Karpas-422 (cell line): ENCODE measurements around the gene ITLN1. TPM values are rescaled to one million over a fixed set of nuclear protein-coding genes. Genes with fewer than 3 reads are reported as not detected.
"Not testable (repeated sequence)": the region's sequence is repeated elsewhere in the genome, so short reads cannot be mapped to it uniquely, and the experiment has no call there.

ENCODE experiments used
- DNase-seq: peaks from one replicate; pipeline ENCODE4 v3.0.0-alpha.2; 2015
- H2AFZ ChIP-seq: fragments of 200-600 bp; sonication (generic); 2 replicates; pipeline ENCODE4 v1.6.1; 2014; ENCODE audit warnings: antibody characterized with exemption, low read length, mixed read lengths
- H3K27ac ChIP-seq: fragments of 200-600 bp; sonication (generic); 2 replicates; pipeline ENCODE4 v1.5.1; 2014; ENCODE audit warnings: mild to moderate bottlenecking, low read length, moderate library complexity
- H3K27me3 ChIP-seq: fragments of 200-600 bp; sonication (generic); 2 replicates; pipeline ENCODE4 v1.6.1; 2014; ENCODE audit warnings: low read length, mixed read lengths
- H3K36me3 ChIP-seq: fragments of 200-600 bp; sonication (generic); 2 replicates; pipeline ENCODE4 v1.6.1; 2014; ENCODE audit warnings: low read length, mixed read lengths; ENCODE audit not compliant: insufficient read depth
- H3K4me1 ChIP-seq: fragments of 200-600 bp; sonication (generic); 2 replicates; pipeline ENCODE4 v1.6.1; 2014; ENCODE audit warnings: mild to moderate bottlenecking, low read length, mixed read lengths
- H3K4me2 ChIP-seq: fragments of 200-600 bp; sonication (generic); 2 replicates; pipeline ENCODE4 v1.6.1; 2014; ENCODE audit warnings: low read length, low read depth, mild to moderate bottlenecking; ENCODE audit not compliant: poor library complexity, severe bottlenecking
- H3K4me3 ChIP-seq: fragments of 200-600 bp; sonication (generic); 2 replicates; pipeline ENCODE4 v1.5.1; 2014; ENCODE audit warnings: mild to moderate bottlenecking, antibody characterized with exemption, low read length, mixed read lengths
- H3K79me2 ChIP-seq: fragments of 200-600 bp; sonication (generic); 2 replicates; pipeline ENCODE4 v1.6.1; 2014; ENCODE audit warnings: mild to moderate bottlenecking, low read length, mixed read lengths
- H3K9ac ChIP-seq: fragments of 200-600 bp; sonication (generic); 2 replicates; pipeline ENCODE4 v1.6.0; 2014; ENCODE audit warnings: low read length
- H3K9me2 ChIP-seq: fragments of 200-600 bp; sonication (generic), shearing (Covaris generic); replicated peaks from 2 replicates; pipeline ENCODE4 v1.6.0; 2014; ENCODE audit warnings: mild to moderate bottlenecking, low read length, moderate library complexity; ENCODE audit not compliant: insufficient read depth
- H3K9me3 ChIP-seq: fragments of 300-700, 200-600 bp; sonication (generic); 2 replicates; pipeline ENCODE4 v1.6.1; 2014; ENCODE audit warnings: low read length, mixed read lengths
- H4K20me1 ChIP-seq: fragments of 200-600 bp; sonication (generic); 2 replicates; pipeline ENCODE4 v1.6.1; 2014; ENCODE audit warnings: mild to moderate bottlenecking, antibody characterized with exemption, low read length, low read depth; ENCODE audit not compliant: insufficient read depth
- total RNA-seq: library from RNA; depleted of rRNA; stranded (reverse); fragments of >200 nt; shearing (Covaris generic); gene quantifications from 2 replicates; pipeline ENCODE4 v1.2.3, GENCODE V29; 2014; ENCODE audit warnings: low replicate concordance

The ITLN1 gene
- total RNA-seq, 1 experiment from 2014 or later = not detected

GRCh38 chr1:160879056-160879455 lies 5.9 kb downstream of the ITLN1 start:
- no peaks in the 10 kb centered on the region for H3K27me3 ChIP-seq
- H3K4me1 ChIP-seq = no peaks in the 10 kb centered on the region
- H4K20me1 ChIP-seq = no peaks in the 10 kb centered on the region
- H3K27ac ChIP-seq = no peak overlapping the region
- no peak overlapping the region for H3K9ac ChIP-seq
- no peak for DNase-seq
- no peaks in the 10 kb centered on the region for H3K36me3 ChIP-seq
- no peaks in the 10 kb centered on the region for H3K79me2 ChIP-seq
- no peak overlapping the region for H3K4me3 ChIP-seq
- H3K4me2 ChIP-seq = no peak overlapping the region
- no peaks in the 10 kb centered on the region for H3K9me2 ChIP-seq
- no peak overlapping the region for H2AFZ ChIP-seq
- no peaks in the 10 kb centered on the region for H3K9me3 ChIP-seq

- H3K27ac ChIP-seq = no peak overlapping the region
- H3K9me2 ChIP-seq = no peaks in the 10 kb centered on the region
- H2AFZ ChIP-seq = no peak overlapping the region
- H3K4me3 ChIP-seq = no peak overlapping the region
- H3K9ac ChIP-seq = no peak overlapping the region
- DNase-seq = peak; percentile 50
- H3K27me3 ChIP-seq = no peaks in the 10 kb centered on the region
- no peaks in the 10 kb centered on the region for H4K20me1 ChIP-seq
- H3K4me1 ChIP-seq = no peaks in the 10 kb centered on the region
- H3K9me3 ChIP-seq = no peaks in the 10 kb centered on the region
- H3K36me3 ChIP-seq = no peaks in the 10 kb centered on the region
- H3K4me2 ChIP-seq = no peak overlapping the region
- no peaks in the 10 kb centered on the region for H3K79me2 ChIP-seq
Measured at GRCh38 chr1:160877221-160877620, 7.8 kb downstream of the ITLN1 start.

GRCh38 chr1:160876311-160876710 lies 8.7 kb downstream of the ITLN1 start:
- Histone ChIP-seq H2AFZ (no peak overlapping the region), H3K4me2 (no peak overlapping the region), H4K20me1 (no peaks in the 10 kb centered on the region), H3K9me3 (no peaks in the 10 kb centered on the region), H3K79me2 (no peaks in the 10 kb centered on the region), H3K36me3 (no peaks in the 10 kb centered on the region), H3K27ac (no peak overlapping the region), H3K4me3 (no peak overlapping the region), H3K4me1 (no peaks in the 10 kb centered on the region), H3K9ac (no peak overlapping the region), H3K27me3 (no peaks in the 10 kb centered on the region), H3K9me2 (no peaks in the 10 kb centered on the region)
- DNase-seq = no peak

- not testable (repeated sequence) for H3K9me2 ChIP-seq, H3K27me3 ChIP-seq, H3K4me2 ChIP-seq, DNase-seq, H3K79me2 ChIP-seq, H4K20me1 ChIP-seq, H3K9ac ChIP-seq, H3K4me1 ChIP-seq, H3K9me3 ChIP-seq, H3K4me3 ChIP-seq, H3K27ac ChIP-seq, H2AFZ ChIP-seq, H3K36me3 ChIP-seq
Measured at GRCh38 chr1:160875591-160875990, 9.4 kb downstream of the ITLN1 start.

- H2AFZ ChIP-seq = no peak overlapping the region
- no peaks in the 10 kb centered on the region for H3K9me2 ChIP-seq
- H3K4me1 ChIP-seq = no peaks in the 10 kb centered on the region
- no peaks in the 10 kb centered on the region for H4K20me1 ChIP-seq
- no peak for DNase-seq
- H3K4me3 ChIP-seq = no peak overlapping the region
- no peaks in the 10 kb centered on the region for H3K36me3 ChIP-seq
- H3K4me2 ChIP-seq = no peak overlapping the region
- no peak overlapping the region for H3K9ac ChIP-seq
- no peak overlapping the region for H3K27ac ChIP-seq
- H3K27me3 ChIP-seq = no peaks in the 10 kb centered on the region
- H3K9me3 ChIP-seq = no peaks in the 10 kb centered on the region
- H3K79me2 ChIP-seq = no peaks in the 10 kb centered on the region
Measured at GRCh38 chr1:160874935-160875334, 10.0 kb downstream of the ITLN1 start.

GRCh38 chr1:160868141-160868540 lies 16.8 kb downstream of the ITLN1 start:
- no peaks in the 10 kb centered on the region for H3K9me2 ChIP-seq
- no peak overlapping the region for H3K27ac ChIP-seq
- H3K4me1 ChIP-seq = no peaks in the 10 kb centered on the region
- no peaks in the 10 kb centered on the region for H3K9me3 ChIP-seq
- H3K4me3 ChIP-seq = no peak overlapping the region
- H4K20me1 ChIP-seq = no peaks in the 10 kb centered on the region
- no peak overlapping the region for H3K9ac ChIP-seq
- H2AFZ ChIP-seq = no peak overlapping the region
- H3K79me2 ChIP-seq = no peaks in the 10 kb centered on the region
- H3K27me3 ChIP-seq = no peaks in the 10 kb centered on the region
- DNase-seq = no peak
- no peak overlapping the region for H3K4me2 ChIP-seq
- no peaks in the 10 kb centered on the region for H3K36me3 ChIP-seq

- H3K27ac ChIP-seq, H3K4me2 ChIP-seq, H3K36me3 ChIP-seq, DNase-seq, H3K4me3 ChIP-seq, H3K9me2 ChIP-seq, H2AFZ ChIP-seq, H3K4me1 ChIP-seq, H3K9me3 ChIP-seq, H3K79me2 ChIP-seq, H4K20me1 ChIP-seq, H3K9ac ChIP-seq, H3K27me3 ChIP-seq: not testable (repeated sequence)
Measured at GRCh38 chr1:160867651-160868050, 17.3 kb downstream of the ITLN1 start.

- H2AFZ ChIP-seq = no peak overlapping the region
- no peaks in the 10 kb centered on the region for H3K4me1 ChIP-seq
- H3K4me2 ChIP-seq = no peak overlapping the region
Measured at GRCh38 chr1:160866695-160867260, 18.2 kb downstream of the ITLN1 start.

More at GRCh38 chr1:160866695-160867260, 18.2 kb downstream of the ITLN1 start:
- Histone ChIP-seq H3K9me2 (no peaks in the 10 kb centered on the region), H3K36me3 (no peaks in the 10 kb centered on the region), H3K4me3 (no peak overlapping the region), H3K9ac (no peak overlapping the region), H3K27ac (no peak overlapping the region), H3K79me2 (no peaks in the 10 kb centered on the region), H3K27me3 (no peaks in the 10 kb centered on the region), H3K9me3 (no peaks in the 10 kb centered on the region), H4K20me1 (no peaks in the 10 kb centered on the region)
- DNase-seq = no peak
